H1 (cell line): ENCODE data around the gene CCDC80.
A peak's percentile ranks its signal among the peaks of the same experiment; 100 is the strongest.

Experiments used
- BRCA1 ChIP-seq: IDR thresholded peaks from 2 replicates; pipeline ENCODE4 v1.6.1; 2012; ENCODE audit warnings: low read depth, low read length, improper control_type of control experiment
- CHD1 ChIP-seq: IDR thresholded peaks from 2 replicates; pipeline ENCODE4 v1.6.1; 2012; ENCODE audit warnings: low read depth, low read length, improper control_type of control experiment
- EGR1 ChIP-seq: IDR thresholded peaks from 2 replicates; pipeline ENCODE4 v1.6.1; 2011; ENCODE audit warnings: low read depth, low read length, borderline replicate concordance
- EZH2 ChIP-seq: fragments of 200-600 bp; sonication (generic); IDR thresholded peaks from 2 replicates; pipeline ENCODE4 v1.7.1; 2012; ENCODE audit warnings: low read depth, mild to moderate bottlenecking, moderate library complexity, low read length, inconsistent platforms; ENCODE audit not compliant: severe bottlenecking
- HDAC2 ChIP-seq, 2 experiments: fragments of 300-600 bp in 1 of 2; sonication (generic) in 1 of 2; IDR thresholded peaks; 2 replicates each; pipeline ENCODE4 v1.6.1; 2011 to 2012; ENCODE audit warnings: low read depth in 2 of 2, low read length in 2 of 2, mild to moderate bottlenecking in 2 of 2, moderate library complexity in 2 of 2, borderline replicate concordance in 1 of 2, inconsistent platforms in 1 of 2
- JUN ChIP-seq: IDR thresholded peaks from 2 replicates; pipeline ENCODE4 v1.6.1; 2011; ENCODE audit warnings: low read depth, mild to moderate bottlenecking, improper control_type of control experiment, low read length
- POLR2A ChIP-seq, 2 experiments: IDR thresholded peaks; 1 replicate in 1 of 2; 2 replicates in 1 of 2; pipeline ENCODE4 v1.6.1; 2011; ENCODE audit warnings: low read depth in 2 of 2, low read length in 2 of 2, mild to moderate bottlenecking in 2 of 2; ENCODE audit errors: control extremely low read depth in 1 of 2
- POLR2AphosphoS5 ChIP-seq: IDR thresholded peaks from 2 replicates; pipeline ENCODE4 v1.6.1; 2011; ENCODE audit warnings: low read depth, low read length
- RAD21 ChIP-seq, 2 experiments: IDR thresholded peaks in 1 of 2; conservative IDR thresholded peaks in 1 of 2; 2 replicates each; pipeline ENCODE4 v1.6.1; 2011; ENCODE audit warnings: low read depth in 2 of 2, low read length in 2 of 2, improper control_type of control experiment in 1 of 2, inconsistent platforms in 1 of 2, mild to moderate bottlenecking in 1 of 2, moderate library complexity in 1 of 2
- SRF ChIP-seq: IDR thresholded peaks from 2 replicates; pipeline ENCODE4 v1.6.1; 2011; ENCODE audit warnings: mild to moderate bottlenecking, low read depth, low read length, moderate library complexity
- TAF1 ChIP-seq: IDR thresholded peaks from 2 replicates; pipeline ENCODE4 v1.6.1; 2011; ENCODE audit warnings: mild to moderate bottlenecking, low read depth, low read length
- TAF7 ChIP-seq: optimal IDR thresholded peaks from 2 replicates; pipeline ENCODE3; 2011; ENCODE audit warnings: low read depth, mild to moderate bottlenecking, inconsistent platforms, low read length, moderate library complexity, borderline replicate concordance
- YY1 ChIP-seq: IDR thresholded peaks from 2 replicates; pipeline ENCODE4 v1.6.1; 2011; ENCODE audit warnings: low read depth, mild to moderate bottlenecking, low read length
- TF ChIP-seq, protein P1 (sequence below), 3 experiments: IDR thresholded peaks; 1 replicate in 2 of 3; 2 replicates in 1 of 3; pipeline versions ENCODE4 v1.5.1 to v1.6.1; 2011; ENCODE audit warnings: low read length in 3 of 3, mild to moderate bottlenecking in 3 of 3, inconsistent platforms in 2 of 3, low read depth in 1 of 3, moderate library complexity in 1 of 3; ENCODE audit not compliant: insufficient read depth in 1 of 3; ENCODE audit errors: control extremely low read depth in 1 of 3

DNA sequence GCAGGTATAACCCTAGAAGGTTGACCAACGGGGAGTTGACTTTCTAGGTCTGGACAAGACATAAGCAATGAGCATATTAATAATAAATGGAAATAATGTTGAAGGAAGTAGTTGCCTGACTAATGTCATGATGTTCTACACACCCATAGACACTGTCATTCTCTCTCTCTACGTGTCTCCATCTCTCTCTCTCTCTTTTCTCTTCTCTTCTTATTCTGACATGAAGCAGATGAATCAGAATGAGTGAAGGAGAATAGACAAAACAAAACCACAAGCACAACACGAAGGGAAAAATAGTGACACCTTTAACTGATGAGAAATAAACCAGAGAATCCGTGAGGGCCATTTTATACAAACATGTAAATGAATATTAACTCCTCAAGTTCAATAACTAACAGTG is 26.7 kb upstream of the CCDC80 start:
- TF ChIP-seq SRF (no peak), POLR2AphosphoS5 (no peak), RAD21 (IDR thresholded peaks at IDR 0.05 in 1 of 2, conservative IDR thresholded peaks at IDR 0.05 in 1 of 2; ENCODE audit: low read depth in 2 of 2, low read length in 2 of 2) (no peak), TAF7 (no peak), BRCA1 (no peak), POLR2A (IDR thresholded peaks at IDR 0.05; ENCODE audit: control extremely low read depth in 1 of 2, low read depth in 2 of 2, low read length in 2 of 2) (no peak), EZH2 (no peak), HDAC2 (IDR thresholded peaks at IDR 0.05; ENCODE audit: borderline replicate concordance in 1 of 2, low read depth in 2 of 2, low read length in 2 of 2) (no peak), YY1 (no peak), CHD1 (no peak), JUN (no peak), EGR1 (no peak), TAF1 (no peak)
- TF ChIP-seq, protein P1, sequence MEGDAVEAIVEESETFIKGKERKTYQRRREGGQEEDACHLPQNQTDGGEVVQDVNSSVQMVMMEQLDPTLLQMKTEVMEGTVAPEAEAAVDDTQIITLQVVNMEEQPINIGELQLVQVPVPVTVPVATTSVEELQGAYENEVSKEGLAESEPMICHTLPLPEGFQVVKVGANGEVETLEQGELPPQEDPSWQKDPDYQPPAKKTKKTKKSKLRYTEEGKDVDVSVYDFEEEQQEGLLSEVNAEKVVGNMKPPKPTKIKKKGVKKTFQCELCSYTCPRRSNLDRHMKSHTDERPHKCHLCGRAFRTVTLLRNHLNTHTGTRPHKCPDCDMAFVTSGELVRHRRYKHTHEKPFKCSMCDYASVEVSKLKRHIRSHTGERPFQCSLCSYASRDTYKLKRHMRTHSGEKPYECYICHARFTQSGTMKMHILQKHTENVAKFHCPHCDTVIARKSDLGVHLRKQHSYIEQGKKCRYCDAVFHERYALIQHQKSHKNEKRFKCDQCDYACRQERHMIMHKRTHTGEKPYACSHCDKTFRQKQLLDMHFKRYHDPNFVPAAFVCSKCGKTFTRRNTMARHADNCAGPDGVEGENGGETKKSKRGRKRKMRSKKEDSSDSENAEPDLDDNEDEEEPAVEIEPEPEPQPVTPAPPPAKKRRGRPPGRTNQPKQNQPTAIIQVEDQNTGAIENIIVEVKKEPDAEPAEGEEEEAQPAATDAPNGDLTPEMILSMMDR (IDR thresholded peaks at IDR 0.05; ENCODE audit: control extremely low read depth in 1 of 3, insufficient read depth in 1 of 3, low read depth in 1 of 3, low read length in 3 of 3) = peak in 1 of 3 experiments; percentile 18; a peak in 1 of 4 replicates
